Gastrocnemius medialis (tissue), 4 donors: Measurements from ENCODE around the gene ACY1. TPM values are rescaled to one million over a fixed set of nuclear protein-coding genes. Genes with fewer than 3 reads are reported as not detected.

ENCODE experiments used
- ATAC-seq, 2 donors: fragments of 150-250 bp; one replicate each; pipeline ENCODE4 v1.9.1; 2016
- DNase-seq, 2 donors: peaks; one replicate each; pipeline ENCODE4 v3.0.0-alpha.2; 2019
- H3K27ac ChIP-seq, 4 donors: fragments of 200-600 bp; sonication (generic); 1 replicate in 1 of 4; 2 replicates in 3 of 4; pipeline ENCODE4 v1.5.1; 2016 to 2018; ENCODE audit warnings: mild to moderate bottlenecking in 2 of 4, moderate library complexity in 1 of 4
- H3K27me3 ChIP-seq, 3 donors: fragments of 200-600 bp; sonication (generic) in 2 of 3; 1 replicate in 1 of 3; 2 replicates in 2 of 3; pipeline versions ENCODE4 v1.5.1 to v1.6.0; 2016 to 2019; ENCODE audit warnings: mild to moderate bottlenecking in 1 of 3, moderate library complexity in 1 of 3
- H3K36me3 ChIP-seq, 2 donors: fragments of 200-600 bp; sonication (generic) in 1 of 2; one replicate each; pipeline ENCODE4 v1.5.1; 2017 to 2018
- H3K4me1 ChIP-seq, 2 donors: fragments of 200-600 bp; sonication (generic) in 1 of 2; one replicate each; pipeline ENCODE4 v1.5.1; 2016 to 2017; ENCODE audit warnings: mild to moderate bottlenecking in 2 of 2
- H3K4me3 ChIP-seq, 4 donors: fragments of 200-600 bp; sonication (generic) in 3 of 4; 1 replicate in 1 of 4; 2 replicates in 3 of 4; pipeline ENCODE4 v1.5.1; 2016 to 2019; ENCODE audit warnings: mild to moderate bottlenecking in 2 of 4
- H3K9me3 ChIP-seq, 3 donors: fragments of 200-600 bp; sonication (generic) in 2 of 3; 1 replicate in 1 of 3; 2 replicates in 2 of 3; pipeline ENCODE4 v1.5.1; 2016 to 2019
- CTCF ChIP-seq, 5 experiments: fragments of 450-650 bp in 3 of 5; fragments of 200-600 bp in 2 of 5; sonication (generic) in 2 of 5; IDR thresholded peaks in 4 of 5; conservative IDR thresholded peaks in 1 of 5; 1 replicate in 4 of 5; 2 replicates in 1 of 5; pipeline ENCODE4 v1.5.1; 2016 to 2019; ENCODE audit warnings: antibody characterized with exemption in 5 of 5, mild to moderate bottlenecking in 3 of 5, moderate library complexity in 3 of 5
- POLR2A ChIP-seq, 2 donors: fragments of 450-650 bp; IDR thresholded peaks; one replicate each; pipeline ENCODE4 v1.6.1; 2017; ENCODE audit warnings: antibody characterized with exemption in 2 of 2, mild to moderate bottlenecking in 2 of 2, moderate library complexity in 2 of 2
- in situ Hi-C, 4 donors: fragments of 200-750 bp; cut with MboI; loops; one replicate each; pipeline versions ENCODE4 v1.15.0 to v1.8.0; 2017; ENCODE audit warnings: low sequenced_read_pairs in 4 of 4
- intact Hi-C: fragments of 100-400 bp; cut with DNase I; formaldehyde crosslinking; loops from one replicate; pipeline ENCODE4 v1.15.1; 2023; ENCODE audit warnings: low total_unique reads
- total RNA-seq, 4 donors: library from RNA; depleted of rRNA; stranded (reverse); fragments of >200 nt; gene quantifications; one replicate each; pipeline versions ENCODE4 v1.1.0 to v1.2.3, GENCODE V29; 2016

The ACY1 gene
- total RNA-seq, 4 donors from 2014 or later: 33.5 to 79.3 (median 43.2) TPM

- Histone ChIP-seq H3K36me3 (no peaks in the 10 kb centered on the region), H3K27ac (peak overlapping the region; percentile 95 to 98 (median 96)), H3K9me3 (no peaks in the 10 kb centered on the region), H3K4me3 (peak overlapping the region in 1 of 4 donors; percentile 16), H3K4me1 (peaks cover 76 to 91% of the 10 kb centered on the region in 2 donors), H3K27me3 (no peaks in the 10 kb centered on the region)
- TF ChIP-seq POLR2A (IDR thresholded peaks at IDR 0.05) (no peak), CTCF (IDR thresholded peaks at IDR 0.05 in 4 of 5, conservative IDR thresholded peaks at IDR 0.05 in 1 of 5) (no peak)
- in situ Hi-C loops (no loop called here), intact Hi-C loops (no loop called here)
- DNase-seq (peak in 1 of 2 donors; percentile 68), ATAC-seq (peak in 1 of 2 donors; percentile 7)
These were observed 35.1 kb downstream of the ACY1 start for GRCh38 chr3:52018319-52019000.

- Histone ChIP-seq H3K4me1 (peaks cover 86 to 93% of the 10 kb centered on the region in 2 donors), H3K4me3 (no peak overlapping the region), H3K27ac (peak overlapping the region; percentile 95 to 98 (median 96)), H3K27me3 (no peaks in the 10 kb centered on the region), H3K9me3 (no peaks in the 10 kb centered on the region), H3K36me3 (no peaks in the 10 kb centered on the region)
- ATAC-seq: peak; percentile 64 to 73
- intact Hi-C loops: no loop called here
- TF ChIP-seq CTCF (IDR thresholded peaks at IDR 0.05 in 4 of 5, conservative IDR thresholded peaks at IDR 0.05 in 1 of 5): no peak
- peak; percentile 78 to 82 for TF ChIP-seq POLR2A (IDR thresholded peaks at IDR 0.05)
- in situ Hi-C loops: no loop called here
- DNase-seq: peak; percentile 89 to 98
These were observed 36.2 kb downstream of the ACY1 start for GRCh38 chr3:52019352-52020080.

- H3K27ac ChIP-seq: peak overlapping the region; percentile 95 to 98 (median 96)
- TF ChIP-seq POLR2A (IDR thresholded peaks at IDR 0.05) (no peak), CTCF (IDR thresholded peaks at IDR 0.05 in 4 of 5, conservative IDR thresholded peaks at IDR 0.05 in 1 of 5) (no peak)
- peaks cover 94 to 96% of the 10 kb centered on the region in 2 donors for H3K4me1 ChIP-seq
- in situ Hi-C loops: no loop called here
- ATAC-seq: no peak
- H3K36me3 ChIP-seq: no peaks in the 10 kb centered on the region
- H3K4me3 ChIP-seq: no peak overlapping the region
- no peak for DNase-seq
- no peaks in the 10 kb centered on the region for H3K27me3 ChIP-seq
- no peaks in the 10 kb centered on the region for H3K9me3 ChIP-seq
- intact Hi-C loops: no loop called here
These were observed 37.5 kb downstream of the ACY1 start for GRCh38 chr3:52020796-52021195.

GRCh38 chr3:52021489-52022268, 38.3 kb downstream of the ACY1 start:
- in situ Hi-C loops (no loop called here), intact Hi-C loops (loop anchor here (2.0 kb wide), 1 partner anchor 821 kb away; no protein-coding TSS in a partner anchor)
- ATAC-seq: no peak

More at GRCh38 chr3:52021489-52022268, 38.3 kb downstream of the ACY1 start:
- peak overlapping the region in 2 of 4 donors; percentile 42 to 59 for H3K4me3 ChIP-seq
- peak in 1 of 2 donors; percentile 82 for DNase-seq
- peak in 1 of 2 donors; percentile 38 for TF ChIP-seq POLR2A (IDR thresholded peaks at IDR 0.05)
- TF ChIP-seq CTCF (IDR thresholded peaks at IDR 0.05 in 4 of 5, conservative IDR thresholded peaks at IDR 0.05 in 1 of 5): no peak
- no peaks in the 10 kb centered on the region for H3K36me3 ChIP-seq
- peak overlapping the region; percentile 95 to 98 (median 96) for H3K27ac ChIP-seq
- H3K9me3 ChIP-seq: no peaks in the 10 kb centered on the region
- H3K27me3 ChIP-seq: no peaks in the 10 kb centered on the region
- H3K4me1 ChIP-seq: peaks cover 94 to 97% of the 10 kb centered on the region in 2 donors
